ENCODE measurements around the gene FCGBP.

FCGBP gene

GRCh38 chr19:39915848-39916215 is 18.6 kb downstream of the FCGBP start:
- TF ChIP-seq TEAD4 (IDR thresholded peaks at IDR 0.05) (no peak), USF1 (IDR thresholded peaks at IDR 0.05) (no peak), CREB1 (IDR thresholded peaks at IDR 0.05; ENCODE audit: low read depth) (no peak), TCF12 (IDR thresholded peaks at IDR 0.05; ENCODE audit: low read depth) (no peak), RAD21 (IDR thresholded peaks at IDR 0.05; ENCODE audit: low read depth) (no peak), REST (IDR thresholded peaks at IDR 0.05; ENCODE audit: low read depth) (no peak), CEBPB (IDR thresholded peaks at IDR 0.05) (no peak), EP300 (IDR thresholded peaks at IDR 0.05; ENCODE audit: borderline replicate concordance) (no peak), FOXM1 (IDR thresholded peaks at IDR 0.05; ENCODE audit: borderline replicate concordance, low read depth) (no peak), EGR1 (IDR thresholded peaks at IDR 0.05) (no peak), ZBTB7A (IDR thresholded peaks at IDR 0.05; ENCODE audit: low read depth) (no peak), MAX (IDR thresholded peaks at IDR 0.05) (no peak), TAF1 (IDR thresholded peaks at IDR 0.05; ENCODE audit: low read depth) (no peak), YY1 (IDR thresholded peaks at IDR 0.05; ENCODE audit: low read depth) (no peak), NFIC (IDR thresholded peaks at IDR 0.05) (no peak)

- TF ChIP-seq CEBPB (IDR thresholded peaks at IDR 0.05) (no peak), TEAD4 (IDR thresholded peaks at IDR 0.05) (no peak), NFIC (IDR thresholded peaks at IDR 0.05) (no peak), USF1 (IDR thresholded peaks at IDR 0.05) (no peak), EGR1 (IDR thresholded peaks at IDR 0.05) (no peak), TAF1 (IDR thresholded peaks at IDR 0.05; ENCODE audit: low read depth) (no peak), FOXM1 (IDR thresholded peaks at IDR 0.05; ENCODE audit: borderline replicate concordance, low read depth) (no peak), MAX (IDR thresholded peaks at IDR 0.05) (no peak), YY1 (IDR thresholded peaks at IDR 0.05; ENCODE audit: low read depth) (no peak), TCF12 (IDR thresholded peaks at IDR 0.05; ENCODE audit: low read depth) (no peak), REST (IDR thresholded peaks at IDR 0.05; ENCODE audit: low read depth) (no peak), EP300 (IDR thresholded peaks at IDR 0.05; ENCODE audit: borderline replicate concordance) (no peak)
Measured at GRCh38 chr19:39915101-39915847, 19.2 kb downstream of the FCGBP start.

DNA sequence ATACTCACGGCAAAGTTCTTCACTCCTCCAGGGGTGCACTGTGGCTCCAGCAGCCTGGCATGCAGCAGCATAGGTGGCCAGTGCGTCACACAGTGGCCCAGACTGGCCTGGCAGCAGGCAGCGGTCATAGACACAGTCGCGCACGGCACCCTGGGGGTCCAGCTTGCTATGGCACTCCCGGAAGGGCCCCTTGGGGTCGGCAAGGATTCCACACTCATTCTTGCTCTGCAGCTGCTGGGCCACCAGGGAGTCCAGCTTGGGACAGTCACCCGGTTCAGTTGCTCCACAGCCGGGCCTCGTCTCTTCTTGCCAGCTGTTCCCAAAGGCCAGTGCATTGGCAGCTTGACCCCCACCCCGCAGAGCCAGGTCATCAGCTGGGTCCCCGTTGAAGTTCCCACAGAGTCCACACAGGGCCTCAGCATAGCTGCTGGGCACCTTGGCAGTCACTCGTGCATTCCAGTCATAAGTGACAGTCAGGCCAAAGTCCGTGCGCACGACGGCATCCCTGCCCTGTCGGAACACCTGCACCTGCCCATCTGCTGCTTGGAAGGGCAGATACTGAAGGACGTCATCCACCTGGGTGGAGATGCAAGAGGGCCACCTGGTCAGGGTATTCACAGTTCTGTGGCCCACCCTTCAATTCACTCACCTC is 20.6 kb downstream of the FCGBP start:
- TF ChIP-seq YY1 (IDR thresholded peaks at IDR 0.05; ENCODE audit: low read depth), result no peak
- no peak for TF ChIP-seq USF1 (IDR thresholded peaks at IDR 0.05)
- TF ChIP-seq CEBPB (IDR thresholded peaks at IDR 0.05), result no peak
- TF ChIP-seq FOXM1 (IDR thresholded peaks at IDR 0.05; ENCODE audit: borderline replicate concordance, low read depth), result no peak
- TF ChIP-seq RAD21 (IDR thresholded peaks at IDR 0.05; ENCODE audit: low read depth), result no peak
- TF ChIP-seq NFIC (IDR thresholded peaks at IDR 0.05), result no peak

GRCh38 chr19:39908803-39909202 is 25.6 kb downstream of the FCGBP start:
- TF ChIP-seq TEAD4 (IDR thresholded peaks at IDR 0.05) (no peak), CEBPB (IDR thresholded peaks at IDR 0.05) (no peak), REST (IDR thresholded peaks at IDR 0.05; ENCODE audit: low read depth) (no peak), EP300 (IDR thresholded peaks at IDR 0.05; ENCODE audit: borderline replicate concordance) (no peak), TAF1 (IDR thresholded peaks at IDR 0.05; ENCODE audit: low read depth) (no peak), TCF12 (IDR thresholded peaks at IDR 0.05; ENCODE audit: low read depth) (no peak), FOXM1 (IDR thresholded peaks at IDR 0.05; ENCODE audit: borderline replicate concordance, low read depth) (no peak), MAX (IDR thresholded peaks at IDR 0.05) (no peak), USF1 (IDR thresholded peaks at IDR 0.05) (no peak), NFIC (IDR thresholded peaks at IDR 0.05) (no peak), RAD21 (IDR thresholded peaks at IDR 0.05; ENCODE audit: low read depth) (no peak)

Data from Ishikawa (cell line).